HG03457 (cell line): ENCODE measurements around the gene TBC1D22A.

Experiments
- ATAC-seq: cut with Tn5 transposase; IDR thresholded peaks from one replicate; pipeline ENCODE4 v1.9.1; 2021; ENCODE audit warnings: moderate number of reproducible peaks; ENCODE audit not compliant: unreplicated experiment

Gene TBC1D22A

DNA sequence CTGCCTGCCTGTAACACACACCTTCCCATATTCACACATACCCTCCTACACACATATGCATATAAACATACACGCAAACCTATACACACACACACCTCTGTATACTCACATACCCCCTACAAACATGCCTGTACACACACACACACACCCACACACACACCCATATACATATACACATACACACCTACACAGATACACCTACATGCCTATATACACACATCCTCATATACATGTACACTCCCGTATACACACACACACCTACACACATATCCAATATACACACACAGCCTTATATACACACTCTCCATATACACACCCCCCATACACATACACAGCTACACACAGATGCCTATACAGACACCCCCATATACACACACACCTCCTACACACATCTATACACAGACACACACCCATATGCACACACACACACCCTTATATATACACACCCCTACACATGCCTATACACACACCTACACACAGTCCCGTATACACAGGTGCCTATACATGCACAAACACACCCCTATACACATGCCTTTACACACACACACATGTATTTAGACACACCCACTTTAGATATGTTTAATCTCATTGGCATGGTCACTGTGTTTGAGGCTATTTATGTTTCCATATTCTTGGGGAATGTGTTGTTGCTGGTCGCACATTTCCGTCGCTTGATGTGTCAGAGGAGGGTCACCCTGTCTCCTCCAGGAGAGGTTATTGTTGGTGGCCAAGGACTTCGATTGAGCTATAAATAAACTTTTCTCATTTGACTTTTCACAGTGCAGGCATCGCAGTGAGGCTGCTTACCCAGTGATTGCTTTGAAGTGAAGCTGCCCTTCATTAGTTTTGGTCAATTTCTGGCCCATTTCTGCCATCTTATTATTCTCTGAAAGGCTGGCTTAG is 243.3 kb downstream of the TBC1D22A start:
- ATAC-seq, result no peak

GRCh38 chr22:47006433-47006832 is 244.0 kb downstream of the TBC1D22A start:
- ATAC-seq, result no peak

GRCh38 chr22:47006869-47007268 is 244.4 kb downstream of the TBC1D22A start:
- ATAC-seq, result no peak

DNA sequence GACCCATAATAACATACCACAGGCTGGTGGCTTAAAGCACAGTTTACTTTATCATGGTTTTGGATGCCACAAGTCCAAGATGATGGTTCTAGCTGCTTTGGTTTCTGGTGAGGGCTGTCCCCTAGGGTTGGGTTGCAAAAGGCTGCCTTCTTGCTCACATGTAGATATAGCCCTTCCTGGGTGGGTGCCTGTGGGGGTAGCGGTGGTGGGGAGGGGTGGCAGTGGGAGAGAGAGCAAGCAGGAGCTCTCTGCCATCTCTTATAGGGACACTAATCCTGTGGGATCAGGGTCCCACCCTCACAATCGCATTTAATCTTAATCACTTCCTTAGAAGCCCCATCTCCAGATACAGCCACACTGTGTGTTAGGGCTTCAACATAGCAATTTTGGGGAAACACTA is 245.0 kb downstream of the TBC1D22A start:
- ATAC-seq, result no peak

GRCh38 chr22:47008208-47008885 is 245.9 kb downstream of the TBC1D22A start:
- no peak for ATAC-seq

DNA sequence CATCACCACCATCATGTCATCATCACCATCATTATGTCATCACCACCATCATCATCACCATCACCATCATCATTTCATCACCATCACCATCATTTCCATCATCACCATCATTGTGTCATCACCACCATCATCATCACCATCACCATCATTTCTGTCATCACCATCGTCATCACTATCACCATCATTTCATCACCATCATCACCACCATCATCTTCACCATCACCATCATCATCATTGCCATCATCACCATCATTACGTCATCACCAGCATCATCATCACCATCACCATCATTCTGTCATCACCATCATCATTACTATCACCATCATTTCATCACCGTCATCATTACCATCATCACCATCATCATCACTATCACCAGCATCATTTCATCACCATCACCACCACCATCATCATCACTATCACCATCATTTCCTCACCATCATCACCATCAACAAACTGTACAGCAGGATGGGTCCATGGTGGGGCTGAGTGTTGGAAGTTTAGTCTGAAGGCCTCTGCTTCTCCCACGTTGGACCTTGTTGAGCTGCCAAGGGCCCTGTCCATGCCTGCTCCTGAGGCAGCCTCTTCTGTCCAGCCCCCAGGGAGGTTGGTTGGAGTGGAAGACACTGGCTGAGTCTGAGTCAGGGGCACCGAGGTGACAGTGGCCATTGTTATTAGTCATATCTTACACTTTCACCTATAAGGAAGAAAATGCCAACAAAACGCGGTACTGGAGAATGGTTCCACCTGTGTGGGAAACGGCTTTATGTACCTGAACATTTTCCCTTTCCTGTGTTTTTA is 247.1 kb downstream of the TBC1D22A start:
- no peak for ATAC-seq

DNA sequence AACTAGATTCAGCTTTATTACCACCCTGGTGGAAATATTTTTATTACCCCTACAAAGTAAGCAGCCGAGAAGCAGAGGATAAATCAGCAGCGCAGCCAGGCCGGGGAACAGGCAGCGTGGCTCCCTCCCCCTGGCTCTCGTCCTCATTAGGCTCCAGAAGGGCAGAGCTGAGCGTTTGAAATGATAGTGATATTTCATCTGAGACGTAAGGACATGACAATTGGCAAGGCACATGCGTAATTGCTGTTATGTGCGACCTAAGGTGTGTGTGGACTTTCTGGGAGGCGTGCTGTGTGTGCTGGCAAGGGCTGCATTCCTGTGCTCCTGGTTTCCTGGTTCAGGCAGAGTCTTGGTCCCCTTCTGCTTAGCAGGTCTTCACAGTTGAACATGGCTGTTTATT is 247.8 kb downstream of the TBC1D22A start:
- no peak for ATAC-seq

DNA sequence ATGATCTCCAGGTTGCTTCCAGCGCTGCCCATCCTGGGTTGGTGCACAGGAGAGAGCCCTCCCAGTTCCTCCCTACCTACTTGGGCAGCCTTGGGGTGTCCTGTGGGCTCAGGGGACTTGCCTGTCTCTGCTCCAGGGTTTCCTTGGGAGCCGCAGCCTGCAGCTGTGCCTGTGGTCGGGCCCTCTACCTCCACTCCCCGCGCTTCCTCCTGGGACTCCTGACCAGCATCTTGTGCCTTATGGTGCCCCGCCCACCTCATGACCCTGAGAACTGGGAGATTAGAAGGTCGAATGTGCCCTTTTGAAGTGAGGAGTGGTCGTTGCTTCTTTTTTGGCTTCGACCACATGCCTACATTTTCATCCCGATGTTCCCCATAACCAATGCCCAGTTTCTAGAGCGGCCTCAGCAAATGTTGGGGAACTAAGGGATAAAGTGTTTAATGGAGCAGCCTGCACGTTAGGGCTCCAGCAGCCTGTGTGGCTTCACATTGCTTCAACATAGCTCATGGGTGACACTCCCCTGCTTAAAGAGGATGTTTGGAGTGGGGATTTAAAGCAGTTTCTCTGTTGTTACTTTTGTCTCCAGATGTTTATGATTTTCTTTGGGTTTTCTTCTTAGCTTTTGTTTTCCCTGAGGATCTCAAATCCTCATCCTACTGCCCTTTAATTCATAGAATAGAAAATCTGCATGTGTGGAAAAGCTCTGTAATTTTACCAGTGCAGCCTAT is 248.8 kb downstream of the TBC1D22A start:
- no peak for ATAC-seq

GRCh38 chr22:47011859-47012258 is 249.4 kb downstream of the TBC1D22A start:
- no peak for ATAC-seq

DNA sequence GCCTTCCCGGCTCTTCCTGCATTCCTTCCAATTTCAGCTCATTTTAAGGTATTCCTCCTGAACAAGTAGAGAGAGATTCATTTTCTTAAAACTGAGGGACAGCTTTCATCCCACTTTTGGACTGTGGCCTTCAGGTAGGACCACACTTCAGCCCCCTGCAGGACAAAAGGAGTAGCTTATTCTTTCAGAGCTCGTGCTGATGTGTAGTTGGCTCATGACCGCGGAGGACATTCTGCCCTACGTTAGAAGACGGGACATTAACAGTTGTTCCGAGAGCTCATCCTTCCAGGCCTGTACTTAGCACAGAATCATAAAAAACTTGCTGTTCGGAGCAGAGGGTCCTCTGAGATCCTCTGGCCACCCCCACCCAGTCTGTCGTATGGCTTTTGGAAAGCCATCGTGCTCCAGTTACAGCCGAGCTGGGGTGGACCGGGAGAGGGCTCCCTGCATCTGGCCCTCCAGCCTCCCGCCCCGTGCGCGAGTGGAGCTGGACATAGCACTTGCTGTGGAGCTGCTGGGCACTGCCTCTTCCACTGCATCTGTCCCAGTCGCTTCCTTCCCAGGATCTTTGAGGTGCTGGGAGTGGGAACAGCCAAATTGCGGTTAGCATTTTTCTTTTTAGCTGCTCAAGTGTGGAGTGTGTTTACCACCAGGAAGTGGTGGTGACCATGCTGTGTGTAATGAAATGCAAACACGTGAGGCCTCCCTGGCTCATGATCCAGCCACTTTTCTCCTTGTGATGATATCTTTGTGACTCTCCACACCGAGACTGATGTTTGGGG is 250.3 kb downstream of the TBC1D22A start:
- ATAC-seq, result no peak

DNA sequence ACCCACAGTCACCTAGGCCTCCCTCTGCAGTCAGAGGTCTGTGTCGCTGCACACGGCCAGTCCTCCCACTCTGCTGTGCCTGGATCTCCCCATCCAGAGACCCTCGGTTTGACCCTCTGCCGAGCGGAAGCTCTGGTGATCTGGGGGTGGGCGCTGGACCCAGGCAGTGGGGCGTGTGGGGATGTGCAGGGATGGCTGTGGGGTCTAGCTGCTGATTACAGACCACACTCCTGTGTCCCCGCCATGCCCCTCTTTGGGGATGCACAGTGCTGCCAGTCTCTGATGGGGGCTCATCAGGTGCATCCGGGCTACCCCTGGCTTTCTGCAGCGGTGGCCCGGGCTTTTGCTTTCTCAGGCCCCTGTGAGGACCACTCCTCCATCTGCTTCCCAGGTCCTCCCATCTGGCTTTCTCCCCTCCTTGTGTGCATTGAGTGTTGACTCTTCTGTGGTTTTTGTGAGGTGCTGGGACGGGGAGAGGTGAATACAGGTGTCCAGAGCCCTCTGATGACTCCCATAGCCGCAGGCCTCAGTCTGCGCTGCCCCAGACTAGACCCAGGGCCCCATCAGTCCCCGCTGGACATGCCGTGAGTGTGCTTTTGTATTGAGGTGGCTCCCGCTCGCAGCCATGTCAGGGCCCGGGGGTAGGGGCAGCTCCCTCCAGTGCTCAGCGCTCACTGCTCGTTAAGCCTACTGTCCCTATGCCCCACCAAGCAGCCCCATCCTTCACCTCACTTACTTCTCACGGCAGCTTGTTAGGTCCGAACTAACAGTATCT is 251.6 kb downstream of the TBC1D22A start:
- no peak for ATAC-seq

DNA sequence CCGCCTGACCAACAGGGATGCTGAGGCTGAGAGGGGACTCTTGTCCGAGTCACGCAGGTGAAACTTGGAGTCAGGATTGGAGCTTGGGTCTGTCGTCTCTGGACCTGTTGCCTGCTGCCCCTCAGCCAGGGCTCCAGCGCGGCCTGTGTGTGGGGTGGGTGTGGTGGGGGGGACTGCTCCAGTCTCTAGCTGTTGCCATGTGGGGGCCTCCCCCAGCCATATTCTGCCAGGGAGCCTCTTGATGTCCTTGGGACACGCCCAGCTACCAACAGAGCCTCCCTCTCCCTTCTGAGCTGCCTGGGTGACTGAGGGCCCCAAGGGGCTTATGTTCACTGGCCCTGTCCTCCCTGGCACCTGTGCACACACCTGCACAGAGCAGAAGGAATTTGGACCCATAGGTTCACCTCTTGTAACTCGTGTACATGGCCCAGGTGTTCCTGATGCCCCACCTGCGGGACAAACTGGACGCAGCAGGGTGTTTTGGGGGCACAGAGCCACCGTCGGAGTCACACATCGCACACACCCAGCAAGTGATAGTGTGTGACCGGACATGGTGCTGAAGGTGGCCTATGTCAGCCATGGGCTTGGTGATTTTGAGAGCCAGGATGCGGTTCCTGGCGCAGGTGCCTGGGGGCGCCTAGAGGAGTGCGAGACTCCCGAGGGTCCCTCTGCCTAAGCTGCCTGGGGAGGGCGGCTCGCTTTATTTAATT is 252.3 kb downstream of the TBC1D22A start:
- no peak for ATAC-seq

- no peak for ATAC-seq
These were observed 253.2 kb downstream of the TBC1D22A start for GRCh38 chr22:47015589-47016178.

DNA sequence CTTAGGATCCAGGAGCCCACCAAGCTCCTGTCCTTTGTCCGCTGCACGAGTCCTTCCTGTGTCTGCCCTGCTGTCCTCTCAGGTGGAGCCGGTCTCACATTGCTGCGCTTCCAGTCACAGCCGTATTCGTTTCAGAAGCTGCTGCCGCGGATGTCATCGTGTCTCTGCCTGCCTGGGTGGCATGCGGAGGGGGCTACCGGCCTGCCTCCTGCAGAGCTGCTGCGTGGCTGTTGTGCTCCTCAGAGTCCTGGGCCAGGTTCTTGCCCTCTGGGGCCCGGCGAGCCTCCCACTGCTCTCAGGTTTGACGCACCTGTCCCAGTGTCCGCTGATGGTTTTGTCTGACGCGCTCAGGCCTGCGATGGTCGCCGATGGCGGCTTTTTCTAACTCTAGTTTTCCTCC is 254.2 kb downstream of the TBC1D22A start:
- ATAC-seq, result no peak

GRCh38 chr22:47017245-47017644 is 254.8 kb downstream of the TBC1D22A start:
- ATAC-seq, result no peak

GRCh38 chr22:47018010-47018910 is 255.8 kb downstream of the TBC1D22A start:
- no peak for ATAC-seq
